Coronary artery (tissue), 2 donors: ENCODE measurements around the gene CHERP.

Source experiments
- DNase-seq: peaks from one replicate; pipeline ENCODE4 v3.0.0-alpha.2; 2017; ENCODE audit warnings: low spot score
- H3K27ac ChIP-seq, 2 donors: fragments of 200-600 bp; sonication (generic); one replicate each; pipeline ENCODE4 v1.5.1; 2016 to 2019
- H3K4me3 ChIP-seq: fragments of 200-600 bp; sonication (generic); 2 replicates; pipeline ENCODE4 v1.5.1; 2016; ENCODE audit warnings: mild to moderate bottlenecking, moderate library complexity
- TF ChIP-seq, protein P1 (sequence below): fragments of 200-600 bp; sonication (generic); IDR thresholded peaks from one replicate; pipeline ENCODE4 v1.5.1; 2019; ENCODE audit warnings: antibody characterized with exemption

The CHERP gene

DNA sequence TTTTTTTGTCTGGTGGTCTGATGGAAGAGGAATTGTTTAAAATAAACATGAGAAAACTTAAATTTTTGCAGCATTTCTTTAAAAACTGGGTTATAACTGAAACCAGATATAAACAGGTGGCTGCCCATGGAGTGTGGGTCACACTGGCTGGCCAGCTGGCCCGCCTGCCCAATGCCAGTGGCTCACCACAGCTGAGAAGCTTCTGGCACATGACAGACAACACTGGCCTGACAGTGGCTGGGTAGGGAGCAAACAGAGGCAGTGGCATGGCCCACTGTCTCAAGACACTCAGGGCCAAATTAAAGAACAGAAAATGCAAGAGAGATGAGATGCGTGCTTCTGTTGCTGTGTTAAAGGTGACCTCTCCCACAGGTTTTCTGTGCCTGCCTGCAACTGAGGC, 33.0 kb upstream of the CHERP start:
- no peak for DNase-seq
- H3K4me3 ChIP-seq: no peak overlapping the region
- TF ChIP-seq, protein P1, sequence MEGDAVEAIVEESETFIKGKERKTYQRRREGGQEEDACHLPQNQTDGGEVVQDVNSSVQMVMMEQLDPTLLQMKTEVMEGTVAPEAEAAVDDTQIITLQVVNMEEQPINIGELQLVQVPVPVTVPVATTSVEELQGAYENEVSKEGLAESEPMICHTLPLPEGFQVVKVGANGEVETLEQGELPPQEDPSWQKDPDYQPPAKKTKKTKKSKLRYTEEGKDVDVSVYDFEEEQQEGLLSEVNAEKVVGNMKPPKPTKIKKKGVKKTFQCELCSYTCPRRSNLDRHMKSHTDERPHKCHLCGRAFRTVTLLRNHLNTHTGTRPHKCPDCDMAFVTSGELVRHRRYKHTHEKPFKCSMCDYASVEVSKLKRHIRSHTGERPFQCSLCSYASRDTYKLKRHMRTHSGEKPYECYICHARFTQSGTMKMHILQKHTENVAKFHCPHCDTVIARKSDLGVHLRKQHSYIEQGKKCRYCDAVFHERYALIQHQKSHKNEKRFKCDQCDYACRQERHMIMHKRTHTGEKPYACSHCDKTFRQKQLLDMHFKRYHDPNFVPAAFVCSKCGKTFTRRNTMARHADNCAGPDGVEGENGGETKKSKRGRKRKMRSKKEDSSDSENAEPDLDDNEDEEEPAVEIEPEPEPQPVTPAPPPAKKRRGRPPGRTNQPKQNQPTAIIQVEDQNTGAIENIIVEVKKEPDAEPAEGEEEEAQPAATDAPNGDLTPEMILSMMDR: no peak
- no peak overlapping the region for H3K27ac ChIP-seq

DNA sequence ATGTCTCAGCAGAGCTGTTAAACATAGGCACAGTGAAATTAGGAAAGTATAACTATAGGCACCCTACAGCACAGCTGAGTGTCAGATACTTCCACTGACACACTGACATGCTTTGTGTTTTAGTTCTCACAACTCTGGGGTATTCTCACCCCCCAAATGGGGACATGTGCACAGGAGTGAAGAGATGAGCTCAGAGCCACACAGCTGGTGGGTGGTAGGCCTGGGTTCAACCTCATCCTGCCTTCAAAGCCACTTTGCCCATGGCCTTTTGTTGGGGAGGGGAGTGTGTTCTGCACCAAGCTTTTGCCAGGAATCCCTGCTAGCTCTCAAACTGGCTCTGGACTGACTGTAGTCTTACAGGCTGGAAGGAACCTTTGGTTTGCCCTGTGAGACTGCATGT, 31.7 kb upstream of the CHERP start:
- TF ChIP-seq, protein P1: no peak
- peak overlapping the region; percentile 81 for H3K4me3 ChIP-seq
- DNase-seq: no peak
- H3K27ac ChIP-seq: no peak overlapping the region

DNA sequence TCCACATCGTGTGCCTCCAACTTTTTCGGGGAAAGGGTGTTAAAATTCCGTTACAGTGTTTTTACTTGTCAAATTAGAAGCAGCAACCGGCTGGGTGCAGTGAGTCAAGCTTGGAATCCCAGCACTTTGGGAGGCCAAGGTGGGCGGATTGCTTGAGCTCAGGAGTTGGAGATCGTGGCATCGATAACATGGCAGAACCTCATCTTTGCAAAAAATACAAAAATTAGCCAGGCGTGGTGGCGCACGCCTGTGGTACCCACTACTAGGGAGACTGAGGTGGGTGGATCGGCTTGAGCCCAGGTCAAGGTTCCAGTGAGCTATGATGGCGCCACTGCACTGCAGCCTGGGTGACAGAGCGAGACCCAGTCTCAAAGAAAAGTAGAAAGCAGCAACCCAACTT, 31.1 kb upstream of the CHERP start:
- peak overlapping the region; percentile 81 for H3K4me3 ChIP-seq
- H3K27ac ChIP-seq: peak overlapping the region; percentile 58 to 81
- DNase-seq: no peak
- TF ChIP-seq, protein P1: no peak

DNA sequence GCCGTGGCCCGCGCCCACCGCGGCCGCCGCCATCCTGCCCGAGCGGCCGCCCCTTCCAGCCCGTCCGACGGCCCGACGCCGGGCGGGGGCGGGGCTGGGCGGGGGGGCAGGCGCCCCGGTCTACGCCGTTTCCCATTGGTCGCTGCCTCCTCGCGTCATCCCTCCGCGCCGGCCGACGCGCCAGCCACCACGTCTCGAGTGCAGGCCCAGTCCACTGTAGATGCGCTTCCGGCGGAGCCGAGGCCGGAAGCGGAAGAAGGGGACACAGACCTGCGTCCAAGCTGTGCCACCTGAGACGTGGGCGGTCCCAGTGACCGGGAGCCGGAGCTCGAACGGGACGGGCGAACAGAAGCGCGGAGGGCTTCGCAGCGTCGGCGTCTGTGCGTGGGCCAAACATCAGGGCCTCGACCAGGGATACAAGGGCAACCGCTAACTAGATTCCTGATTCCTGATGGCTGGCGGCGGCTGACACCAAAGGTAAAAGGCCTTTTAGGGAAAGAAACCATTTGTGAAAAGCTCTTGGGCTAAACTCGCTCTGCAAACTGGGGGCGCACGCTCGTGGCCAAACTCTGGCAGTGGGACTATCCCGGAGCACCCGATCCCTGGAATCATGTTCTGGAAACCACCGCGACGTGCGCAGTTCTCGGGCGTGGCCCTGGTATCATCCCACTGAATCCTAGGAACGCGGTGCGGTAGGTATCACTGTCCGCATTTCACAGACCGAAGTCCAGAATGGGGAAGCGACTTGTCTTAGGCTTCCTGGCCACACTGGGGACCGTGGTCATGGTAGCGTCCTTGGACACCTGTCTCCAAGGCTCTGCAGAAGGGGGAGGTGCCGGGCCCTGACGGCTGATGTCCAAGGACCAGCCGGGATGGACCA, 30.3 kb upstream of the CHERP start, which contains the start of gene SLC35E1:
Gene SLC35E1 (minus strand): TSS at position 84 of the 880 bp plus-strand sequence. CDS start 51 bp downstream, at position 33.
- TF ChIP-seq, protein P1: no peak
- DNase-seq: peak; percentile 97
- peak within 1 kb of the TSS; percentile 81 for H3K4me3 ChIP-seq
- H3K27ac ChIP-seq: peak within 1 kb of the TSS; percentile 65 to 87

DNA sequence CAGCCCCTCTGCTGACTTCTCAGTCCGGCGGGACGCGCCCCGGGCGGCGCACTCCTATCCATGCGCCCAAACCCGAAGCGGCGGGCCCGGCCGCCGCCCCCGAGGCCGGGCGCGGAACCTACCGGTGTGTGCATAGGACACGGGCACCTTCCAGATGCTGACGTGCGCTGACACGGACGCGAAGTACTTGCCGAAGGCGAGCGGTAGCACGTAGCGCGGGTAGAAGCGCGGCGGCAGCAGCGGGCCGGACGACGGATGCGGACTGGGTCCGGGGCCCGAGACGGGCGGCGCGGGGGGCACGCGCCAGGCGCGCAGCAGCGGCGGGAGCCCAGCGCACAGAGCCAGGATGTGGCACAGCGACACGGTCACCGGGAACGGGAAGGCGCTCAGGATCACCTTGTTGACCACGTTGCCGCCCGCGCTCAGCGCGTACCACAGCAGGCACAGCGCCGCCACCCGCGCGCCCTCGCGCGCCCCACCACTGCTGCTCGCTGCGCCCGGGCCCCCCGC, 29.6 kb upstream of the CHERP start:
- DNase-seq: no peak
- Histone ChIP-seq H3K27ac (peak overlapping the region; percentile 65 to 87), H3K4me3 (peak overlapping the region; percentile 81)
- TF ChIP-seq, protein P1: no peak

DNA sequence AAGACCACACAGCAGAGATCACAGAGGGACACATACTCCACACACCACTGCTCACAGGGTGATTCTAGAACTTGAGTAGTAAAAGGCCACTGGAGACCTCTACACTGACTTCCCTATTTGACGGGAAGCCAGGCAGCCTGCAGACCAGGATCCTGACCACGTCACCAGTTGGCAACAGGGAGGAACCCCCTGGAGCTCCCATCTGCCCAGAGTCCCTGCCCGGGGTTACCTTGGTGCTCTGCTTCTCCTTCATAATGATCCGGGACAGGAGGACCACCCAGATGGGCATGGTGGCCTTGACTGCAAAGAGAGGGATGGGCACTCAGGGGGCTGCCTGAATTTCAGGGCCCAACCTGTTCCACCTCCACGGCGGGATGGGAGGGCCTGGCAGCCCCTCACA, 29.0 kb upstream of the CHERP start:
- DNase-seq: no peak
- TF ChIP-seq, protein P1: no peak
- H3K27ac ChIP-seq: peak overlapping the region; percentile 65 to 87
- peak overlapping the region; percentile 81 for H3K4me3 ChIP-seq
